HG02588 (cell line): ENCODE measurements around the gene SDHC.
"Not testable (repeated sequence)": the region's sequence is repeated elsewhere in the genome, so short reads cannot be mapped to it uniquely, and the experiment has no call there.

Experiments used
- ATAC-seq: cut with Tn5 transposase; IDR thresholded peaks from one replicate; pipeline ENCODE4 v1.9.1; 2021; ENCODE audit warnings: mild to moderate bottlenecking, moderate library complexity; ENCODE audit not compliant: unreplicated experiment

The SDHC gene

DNA sequence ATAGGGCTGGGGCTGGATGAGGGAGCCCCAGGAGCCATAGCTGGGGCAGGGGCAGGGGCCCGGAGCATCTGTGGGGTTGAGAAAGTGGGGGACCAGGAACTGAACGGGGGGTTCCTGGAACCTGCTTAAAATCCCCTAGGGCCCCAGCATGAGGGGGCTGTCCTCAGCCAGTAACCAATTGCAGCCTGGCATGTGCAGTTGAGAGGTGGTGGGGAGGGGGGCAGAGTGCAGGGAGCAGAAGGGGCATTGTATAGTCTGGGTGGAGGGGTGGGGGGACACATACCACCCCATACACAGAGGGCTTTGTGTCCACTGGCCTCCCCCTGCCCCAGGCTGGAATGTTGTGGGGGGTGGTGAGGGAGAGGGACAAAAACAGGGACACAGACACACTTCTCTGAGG, 4.3 kb upstream of the SDHC start, which contains the start of gene MPZ:
MPZ (minus strand) TSS at position 101 of the 400 bp plus-strand sequence; CDS start at position 38, 63 bp downstream.
- no peak for ATAC-seq

DNA sequence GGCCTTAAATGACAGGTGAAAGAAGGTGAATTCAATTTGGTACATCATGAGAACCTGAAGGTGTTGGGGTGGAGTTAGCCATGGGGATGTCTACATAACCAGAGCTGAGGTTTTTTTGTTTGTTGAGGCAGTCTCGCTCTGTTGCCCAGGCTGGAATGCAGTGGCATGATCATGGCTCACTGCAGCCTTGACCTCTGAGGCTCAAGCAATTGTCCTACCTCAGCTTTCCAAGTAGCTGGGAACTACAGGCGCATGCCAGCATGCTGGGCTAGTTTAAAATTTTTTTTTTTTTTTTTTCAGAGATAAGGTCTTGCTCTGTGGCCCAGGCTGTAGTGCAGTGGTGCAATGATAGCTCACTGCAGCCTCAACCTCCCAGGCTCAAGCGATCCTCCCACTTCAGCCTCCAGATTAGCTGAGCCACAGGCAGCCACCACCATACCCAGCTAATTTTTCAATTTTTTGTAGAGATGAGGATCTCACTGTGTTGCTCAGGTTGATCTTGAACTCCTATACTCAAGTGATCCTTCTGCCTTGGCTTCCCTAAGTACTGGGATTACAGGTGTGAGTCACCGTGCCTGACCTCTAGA, 2.5 kb upstream of the SDHC start:
- ATAC-seq = no peak

DNA sequence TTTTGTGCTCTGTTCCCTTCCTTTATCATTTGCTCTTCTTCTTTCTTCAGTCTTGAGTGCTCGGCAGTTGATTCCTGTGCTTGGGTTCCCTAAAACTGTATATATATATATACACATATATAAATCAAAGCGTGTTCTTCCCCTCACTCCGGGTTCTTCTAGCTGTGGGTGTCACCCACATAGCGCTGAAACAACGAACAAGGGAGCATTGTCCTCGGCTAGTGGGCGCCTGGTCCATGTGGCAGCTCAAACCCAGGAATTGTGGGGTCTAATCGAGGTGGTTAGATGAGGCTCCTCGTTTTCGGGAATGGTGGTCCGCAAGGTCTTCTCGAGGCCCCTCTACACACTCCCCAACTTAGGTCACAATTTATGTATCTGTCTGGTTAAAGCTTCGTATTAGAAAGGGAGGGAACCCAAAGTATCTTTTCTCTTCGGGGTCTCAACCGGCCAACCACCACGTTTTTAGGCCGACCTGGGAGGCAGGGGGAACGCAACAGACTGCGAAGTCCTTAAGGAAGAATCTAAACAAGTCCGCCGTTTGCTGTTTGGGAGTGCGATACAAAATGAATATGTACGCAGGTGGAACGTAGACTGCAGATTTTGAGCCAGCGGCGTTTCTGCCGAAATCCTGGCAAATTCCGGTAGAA, 504 bp upstream of the SDHC start:
- no peak for ATAC-seq

DNA sequence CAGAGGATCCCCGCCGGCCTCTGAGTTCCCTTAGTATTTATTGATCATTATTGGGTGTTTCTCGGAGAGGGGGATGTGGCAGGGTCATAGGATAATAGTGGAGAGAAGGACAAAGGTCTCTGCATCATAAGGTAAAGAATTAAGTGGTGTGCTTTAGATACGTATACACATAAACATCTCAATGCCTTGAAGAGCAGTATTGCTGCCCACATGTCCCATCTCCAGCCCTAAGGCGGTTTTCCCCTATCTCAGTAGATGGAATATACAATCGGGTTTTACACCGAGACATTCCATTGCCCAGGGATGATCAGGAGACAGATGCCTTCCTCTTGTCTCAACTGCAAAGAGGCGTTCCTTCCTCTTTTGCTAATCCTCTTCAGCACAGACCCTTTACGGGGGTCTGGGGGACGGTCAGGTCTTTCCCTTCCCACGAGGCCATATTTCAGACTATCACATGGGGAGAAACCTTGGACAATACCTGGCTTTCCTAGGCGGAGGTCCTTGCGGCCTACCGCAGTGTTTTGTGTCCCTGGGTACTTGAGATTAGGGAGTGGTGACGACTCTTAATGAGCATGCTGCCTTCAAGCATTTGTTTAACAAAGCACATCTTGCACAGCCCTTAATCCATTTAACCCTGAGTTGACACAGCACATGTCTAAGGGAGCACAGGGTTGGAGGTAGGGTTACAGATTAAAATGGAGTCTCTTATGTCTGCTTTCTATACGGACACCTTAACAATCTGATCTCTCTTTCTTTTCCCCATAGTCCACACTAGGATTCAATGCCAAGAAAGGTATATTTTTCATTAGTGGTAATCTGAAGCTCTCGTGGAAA, 1.9 kb downstream of the SDHC start:
- ATAC-seq = not testable (repeated sequence)

DNA sequence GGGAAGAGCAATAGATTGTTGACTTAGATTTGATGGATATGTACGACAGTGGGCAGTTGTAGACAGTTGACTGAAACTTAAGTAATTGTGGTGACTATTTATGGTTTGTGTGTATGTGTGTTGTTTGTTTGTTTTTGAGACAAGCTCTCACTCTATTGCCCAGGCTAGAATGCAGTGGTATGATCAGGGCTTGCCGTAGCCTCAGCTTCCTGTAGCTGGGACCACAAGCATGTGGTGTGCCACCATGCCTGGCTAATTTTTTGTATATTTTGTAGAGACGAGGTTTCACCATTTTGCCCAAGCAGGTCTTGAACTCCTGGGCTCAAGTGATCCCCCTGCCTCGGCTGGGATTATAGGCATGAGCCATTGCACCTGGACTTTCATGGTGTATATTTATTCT, 9.8 kb downstream of the SDHC start:
- ATAC-seq = no peak

DNA sequence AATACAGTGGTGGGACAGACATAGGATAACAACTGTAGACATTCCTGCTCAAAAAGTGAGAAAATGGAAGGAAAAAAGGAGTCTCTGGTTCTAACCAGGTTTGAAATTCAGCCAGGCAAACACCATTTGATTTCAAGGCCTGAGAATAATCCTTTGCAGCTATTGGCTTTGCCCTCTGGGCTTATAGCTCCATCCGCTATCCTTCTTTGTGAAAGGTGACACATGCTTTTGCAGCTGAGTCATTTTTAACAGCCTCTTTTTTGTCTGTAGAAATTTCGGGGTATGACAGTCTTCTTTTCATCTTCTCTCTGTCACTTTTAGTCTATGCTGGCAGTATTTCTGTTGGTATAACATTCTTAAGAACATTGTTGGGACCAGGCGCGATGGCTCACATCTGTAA, 16.2 kb downstream of the SDHC start:
- no peak for ATAC-seq

DNA sequence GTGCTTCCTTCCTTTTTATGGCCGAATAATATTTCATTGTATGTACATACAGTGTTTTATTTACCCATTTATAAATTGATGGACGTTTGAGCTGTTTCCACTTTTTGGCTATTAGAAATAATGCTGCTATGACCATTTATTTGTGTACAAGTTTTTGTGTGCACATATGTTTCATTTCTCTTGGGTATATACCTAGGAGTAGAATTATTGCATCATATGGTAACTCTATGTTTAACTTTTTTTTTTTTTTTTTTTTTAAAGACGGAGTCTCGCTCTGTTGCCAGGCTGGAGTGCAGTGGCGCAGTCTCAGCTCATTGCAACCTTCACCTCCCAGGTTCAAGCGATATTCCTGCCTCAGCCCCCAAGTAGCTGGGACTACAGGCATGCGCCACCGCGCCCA, 19.0 kb downstream of the SDHC start:
- no peak for ATAC-seq

DNA sequence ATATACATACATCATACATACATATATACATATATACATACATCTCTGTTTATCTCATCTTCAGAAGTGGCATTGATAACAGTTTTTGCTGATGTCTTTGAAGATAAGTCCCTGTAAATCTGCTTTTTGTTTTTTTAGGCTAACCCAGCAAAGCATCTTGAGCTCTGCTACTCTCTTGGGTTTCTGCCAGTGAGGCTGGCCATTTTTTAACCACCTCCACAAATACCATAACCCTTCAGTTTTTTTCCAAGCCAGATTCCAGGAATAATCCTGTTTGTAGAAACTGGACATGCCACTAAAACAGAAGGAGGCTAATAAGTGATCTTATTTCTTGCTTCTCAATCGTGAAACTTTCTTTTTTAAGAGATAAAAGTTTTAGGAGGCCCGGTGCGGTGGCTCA, 21.6 kb downstream of the SDHC start:
- ATAC-seq = no peak

DNA sequence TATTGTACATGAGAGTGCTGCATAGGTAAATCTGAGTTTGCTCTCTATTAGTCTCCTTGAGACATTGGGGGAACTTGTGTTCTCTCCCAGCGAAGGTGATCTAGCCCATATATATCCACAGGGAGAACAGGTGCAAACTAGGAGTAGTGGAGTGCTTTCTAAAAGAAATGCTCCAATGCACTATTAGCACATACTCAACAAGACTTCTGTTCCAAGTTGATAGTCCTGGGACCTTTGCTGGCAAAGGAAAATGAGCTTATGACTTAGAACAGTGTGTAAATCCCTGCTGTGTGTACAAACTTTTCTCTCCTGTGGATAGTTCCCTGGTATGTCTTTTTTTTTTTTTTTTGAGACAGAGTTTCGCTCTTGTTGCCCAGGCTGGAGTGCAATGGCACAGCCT, 28.0 kb downstream of the SDHC start:
- no peak for ATAC-seq

DNA sequence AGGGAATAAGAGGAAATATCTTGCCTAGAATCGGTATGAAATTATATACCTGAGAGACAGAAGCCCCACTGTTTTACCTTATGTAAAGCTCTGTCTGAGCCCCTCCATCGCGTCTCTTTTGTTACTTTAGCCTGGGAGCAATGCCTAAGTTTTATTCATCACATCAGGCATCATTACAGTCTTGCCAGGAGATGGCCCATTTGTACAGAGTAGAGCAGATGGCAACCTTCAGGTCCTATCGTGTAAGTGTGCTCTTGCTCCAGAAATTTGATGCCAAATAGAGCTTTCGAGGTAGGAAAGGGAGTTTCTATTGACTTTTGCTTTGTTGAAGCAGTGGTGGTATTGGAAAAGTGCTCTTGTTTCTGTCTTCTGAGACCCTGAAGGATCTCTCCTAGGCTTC, 28.6 kb downstream of the SDHC start:
- no peak for ATAC-seq

DNA sequence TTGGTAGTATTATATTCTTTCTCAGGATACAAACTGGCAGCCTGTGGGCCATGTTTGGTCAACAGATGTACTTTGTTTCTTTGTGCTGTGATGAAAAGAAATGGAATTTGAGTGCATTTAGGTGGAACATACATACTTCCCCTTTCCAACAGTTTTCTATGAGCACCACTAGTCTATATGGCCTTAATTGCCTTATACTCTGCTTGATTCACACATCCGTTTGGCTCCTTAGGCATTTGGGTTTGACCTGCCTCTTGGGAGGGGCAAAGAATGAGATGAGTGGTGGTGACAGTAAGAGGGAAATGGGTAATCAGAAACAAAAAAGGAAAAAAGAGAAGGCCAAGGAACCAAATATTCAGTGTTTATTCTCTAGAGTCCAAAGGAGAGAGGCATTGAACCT, 36.5 kb downstream of the SDHC start:
- no peak for ATAC-seq

DNA sequence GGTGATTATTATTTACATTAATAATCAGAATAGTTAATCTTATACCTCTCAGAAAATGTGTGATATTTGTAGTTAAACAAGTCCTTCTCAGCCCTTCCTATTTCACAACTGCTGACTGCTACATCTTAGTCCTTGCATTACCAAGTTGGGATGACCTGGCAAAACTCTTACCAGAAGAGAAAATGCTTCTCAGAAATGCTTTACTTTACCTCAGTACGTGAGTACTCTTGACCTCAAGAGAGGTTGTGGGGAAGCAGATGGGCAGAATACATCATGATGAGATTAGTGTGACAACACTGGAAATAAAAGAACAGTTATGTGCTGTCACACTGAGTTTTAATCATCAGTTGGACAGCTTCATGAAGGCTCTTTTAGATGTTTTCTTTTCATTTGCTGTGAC, 37.3 kb downstream of the SDHC start:
- no peak for ATAC-seq

DNA sequence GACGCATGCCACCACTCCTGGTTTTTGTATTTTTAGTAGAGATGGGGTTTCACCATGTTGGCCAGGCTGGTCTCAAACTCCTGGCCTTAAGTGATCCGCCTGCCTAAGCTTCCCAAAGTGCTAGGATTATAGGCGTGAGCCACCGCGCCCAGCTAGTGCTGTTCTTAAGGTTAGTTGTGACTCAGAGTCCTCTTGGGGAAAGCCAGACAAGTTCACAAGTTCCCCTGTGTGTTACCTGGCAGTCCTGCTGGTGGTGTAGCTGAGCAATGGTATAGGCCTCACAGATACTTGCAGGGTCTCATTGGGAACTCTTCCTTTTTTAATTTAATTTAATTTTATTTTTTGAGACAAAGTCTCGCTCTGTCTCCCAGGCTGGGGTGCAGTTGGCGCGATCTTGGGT, 42.9 kb downstream of the SDHC start:
- no peak for ATAC-seq

DNA sequence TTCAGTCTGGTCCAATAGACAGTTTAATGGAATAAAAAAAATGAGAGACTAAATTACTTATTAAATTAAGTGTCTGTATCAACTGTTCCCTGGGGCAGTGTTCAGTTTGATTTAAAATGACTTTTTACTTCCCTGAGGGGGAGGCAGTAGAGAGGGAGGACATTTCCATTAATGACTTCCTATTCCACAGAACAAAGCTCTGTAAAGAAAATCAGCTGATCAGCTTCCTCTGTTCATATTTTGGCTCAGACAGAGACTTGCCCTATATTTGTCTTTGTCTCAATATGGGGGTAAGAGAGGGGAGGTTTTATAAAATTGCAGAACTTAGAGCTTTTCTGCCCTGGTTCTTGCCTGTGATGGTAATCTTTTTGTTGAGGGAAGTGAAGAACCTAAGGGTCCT, 45.1 kb downstream of the SDHC start:
- ATAC-seq = no peak

DNA sequence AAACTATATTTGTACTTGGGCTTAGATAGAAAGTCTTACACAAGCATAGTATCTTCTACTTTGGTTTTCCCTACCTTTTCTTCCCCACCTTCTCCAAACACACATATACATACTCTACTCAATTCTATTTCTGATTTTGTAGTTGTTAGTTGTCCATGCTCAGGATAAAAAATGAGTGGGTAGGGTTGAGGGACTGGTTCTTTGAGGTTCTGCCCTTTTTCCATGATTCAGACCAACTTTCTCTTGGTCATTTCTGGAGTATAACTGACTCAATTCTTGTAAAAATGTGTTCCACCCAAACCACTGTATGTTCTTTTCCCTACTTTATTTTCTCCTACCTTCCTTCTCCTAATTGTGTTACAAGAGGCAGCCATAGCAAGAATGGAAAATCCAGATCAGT, 50.2 kb downstream of the SDHC start:
- no peak for ATAC-seq

DNA sequence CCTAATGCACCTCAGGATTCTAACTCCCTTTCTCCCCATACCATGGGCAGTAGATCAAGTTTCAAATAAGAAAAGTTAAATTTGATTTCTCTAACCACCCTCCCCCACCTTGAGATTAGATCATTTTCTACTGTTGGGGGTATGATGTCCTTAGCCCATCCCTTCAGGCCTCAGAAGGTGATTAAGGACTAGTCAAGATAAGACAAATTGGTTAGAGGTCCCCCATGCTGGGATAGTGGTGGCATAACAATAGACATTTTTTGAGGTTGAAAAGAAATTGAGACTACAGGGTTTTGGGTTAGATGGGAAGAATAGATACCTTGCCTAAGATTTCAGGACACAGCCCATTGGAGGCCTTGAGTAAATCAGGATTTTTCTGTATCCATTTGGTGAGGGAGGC, 51.0 kb downstream of the SDHC start:
- ATAC-seq = no peak

DNA sequence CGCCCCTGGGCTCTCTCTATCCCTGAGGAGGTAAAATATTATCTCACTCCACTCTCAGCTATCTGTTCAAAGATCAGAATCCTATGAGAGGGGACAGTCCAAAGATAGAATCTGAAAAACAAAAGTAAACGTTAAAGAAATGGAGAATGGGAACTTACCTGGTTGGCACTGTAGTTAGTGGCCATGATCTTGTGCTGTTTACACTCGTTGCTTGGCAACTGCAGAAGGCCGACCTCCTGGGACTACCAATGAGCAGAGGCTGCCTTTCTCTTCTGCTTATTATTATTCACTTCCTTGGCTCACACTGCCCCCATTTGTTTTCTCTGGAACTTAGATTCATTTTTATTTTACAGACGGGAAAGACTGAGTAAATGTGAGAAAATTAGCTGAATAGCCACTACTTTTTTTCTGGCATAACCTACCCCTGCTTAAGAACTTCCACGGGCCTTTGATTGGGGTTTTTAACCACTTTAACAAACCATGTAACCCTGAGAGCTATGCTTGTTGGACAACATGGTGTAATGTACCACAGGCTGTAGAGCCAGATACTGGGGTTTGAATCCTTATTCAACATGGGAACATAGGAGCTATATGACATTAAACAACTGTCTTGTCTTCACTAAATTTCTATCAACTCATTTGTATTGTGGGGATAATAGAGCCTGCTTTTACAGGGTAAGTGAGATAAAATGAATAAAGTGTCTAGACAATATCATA, 53.7 kb downstream of the SDHC start, which contains the start of gene CFAP126:
CFAP126 (minus strand) TSS at position 193 of the 717 bp plus-strand sequence; CDS start at position 185, 8 bp downstream.
- peak; percentile 91 for ATAC-seq

DNA sequence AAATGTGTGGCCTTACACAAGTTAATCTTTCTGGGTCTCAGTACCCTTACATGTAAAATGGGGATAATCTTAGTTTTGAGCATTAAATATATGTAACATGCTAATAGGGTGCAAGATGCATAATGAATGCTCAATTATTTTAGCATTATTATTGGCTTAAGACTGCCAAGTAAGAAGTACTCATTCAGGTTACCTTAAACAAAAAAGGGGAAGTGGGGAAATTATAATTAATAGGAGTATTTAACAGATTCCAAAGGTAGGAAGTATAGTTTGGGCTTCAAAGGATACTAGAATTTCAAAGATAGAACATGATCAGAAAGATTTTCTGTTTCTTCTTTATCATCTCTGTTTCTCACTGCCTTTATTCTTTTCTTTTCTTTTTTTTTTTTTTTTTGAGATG, 59.3 kb downstream of the SDHC start:
- ATAC-seq = no peak

DNA sequence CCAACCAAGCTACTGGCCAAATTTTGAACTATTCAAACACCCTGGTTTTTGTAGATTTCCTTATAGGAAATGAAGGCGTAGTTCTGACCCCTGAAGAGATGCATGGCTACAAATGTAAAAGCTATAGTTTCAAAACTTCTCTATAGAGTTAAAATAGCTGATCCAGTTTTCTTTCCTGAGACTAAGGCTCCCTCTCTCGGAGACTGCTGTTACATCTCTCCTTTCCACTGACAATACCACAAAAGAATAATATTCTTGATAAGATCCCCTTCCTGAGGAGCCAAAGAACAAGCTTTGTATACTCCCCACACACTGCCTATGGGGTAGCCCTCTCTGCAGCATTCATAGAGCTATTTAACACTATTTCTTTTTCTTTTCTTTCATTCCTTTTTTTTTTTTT, 60.2 kb downstream of the SDHC start:
- ATAC-seq = no peak

DNA sequence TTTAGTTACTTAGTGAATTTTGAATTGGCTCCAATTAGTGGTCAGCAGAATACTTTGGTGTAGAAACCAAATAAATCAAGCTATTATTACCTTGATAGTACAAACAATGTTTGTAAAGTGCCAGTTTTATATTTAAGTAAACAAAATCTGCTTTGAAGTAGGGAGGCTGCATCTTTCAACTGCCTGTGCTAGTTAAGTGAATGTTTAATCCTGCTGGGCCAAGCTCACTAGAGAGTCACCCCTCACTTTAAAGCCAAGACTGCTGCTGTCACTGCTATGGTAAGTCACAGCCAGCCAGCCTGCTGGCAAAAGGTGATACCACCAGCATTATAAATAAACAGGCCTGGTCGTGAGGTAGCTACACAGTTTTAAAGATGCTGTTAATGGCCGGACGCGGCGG, 63.8 kb downstream of the SDHC start:
- ATAC-seq = no peak

DNA sequence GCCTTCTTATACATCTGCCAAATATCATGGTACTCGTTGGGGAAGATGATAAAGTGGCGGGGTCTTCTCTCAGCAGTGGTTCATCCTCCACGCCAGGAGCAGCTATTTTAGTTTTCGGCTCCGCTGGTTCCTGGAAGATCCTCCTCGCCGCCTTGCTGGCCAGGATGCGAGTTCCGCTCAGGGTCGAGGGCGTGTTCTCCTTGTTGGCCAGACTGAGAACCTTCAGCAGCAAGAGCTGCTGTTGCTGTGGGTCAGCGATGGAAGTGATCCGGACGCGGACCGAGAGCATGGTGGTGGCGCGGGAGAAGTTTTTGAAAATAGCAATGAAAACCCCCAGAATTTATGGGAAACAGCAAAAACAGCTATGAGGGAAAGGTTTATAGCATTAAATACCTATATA, 64.9 kb downstream of the SDHC start:
- no peak for ATAC-seq
